GM21786 (cell line): ENCODE measurements around the gene PEX5L.

Experiments used
- ATAC-seq: cut with Tn5 transposase; IDR thresholded peaks from one replicate; pipeline ENCODE4 v1.9.1; 2021; ENCODE audit not compliant: unreplicated experiment

PEX5L gene

GRCh38 chr3:179902061-179902460 lies 134.7 kb downstream of the PEX5L start:
- no peak for ATAC-seq

GRCh38 chr3:179898024-179898423 lies 138.7 kb downstream of the PEX5L start:
- peak; percentile 93 for ATAC-seq

GRCh38 chr3:179897231-179897630 lies 139.5 kb downstream of the PEX5L start:
- ATAC-seq: no peak

GRCh38 chr3:179896507-179896906 lies 140.2 kb downstream of the PEX5L start:
- no peak for ATAC-seq

GRCh38 chr3:179895330-179895729 lies 141.4 kb downstream of the PEX5L start:
- ATAC-seq: no peak

- no peak for ATAC-seq
Observed at GRCh38 chr3:179887295-179887943, 149.3 kb downstream of the PEX5L start.

- ATAC-seq: no peak
Observed at GRCh38 chr3:179885950-179886349, 150.8 kb downstream of the PEX5L start.

- no peak for ATAC-seq
Observed at GRCh38 chr3:179884136-179884535, 152.6 kb downstream of the PEX5L start.

GRCh38 chr3:179882292-179882691 lies 154.4 kb downstream of the PEX5L start:
- peak; percentile 76 for ATAC-seq

GRCh38 chr3:179881791-179882190 lies 154.9 kb downstream of the PEX5L start:
- no peak for ATAC-seq

GRCh38 chr3:179880868-179881267 lies 155.9 kb downstream of the PEX5L start:
- no peak for ATAC-seq

GRCh38 chr3:179876440-179876839 lies 160.3 kb downstream of the PEX5L start:
- ATAC-seq: no peak

GRCh38 chr3:179872842-179873241 lies 163.9 kb downstream of the PEX5L start:
- ATAC-seq: no peak

- no peak for ATAC-seq
Observed at GRCh38 chr3:179871782-179872181, 165.0 kb downstream of the PEX5L start.

GRCh38 chr3:179868715-179869114 lies 168.0 kb downstream of the PEX5L start:
- no peak for ATAC-seq

- no peak for ATAC-seq
Observed at GRCh38 chr3:179867961-179868360, 168.8 kb downstream of the PEX5L start.

GRCh38 chr3:179865861-179866505 lies 170.8 kb downstream of the PEX5L start:
- no peak for ATAC-seq

- no peak for ATAC-seq
Observed at GRCh38 chr3:179861953-179862352, 174.8 kb downstream of the PEX5L start.

GRCh38 chr3:179861292-179861691 lies 175.4 kb downstream of the PEX5L start:
- no peak for ATAC-seq

GRCh38 chr3:179860275-179861107 lies 176.2 kb downstream of the PEX5L start:
- ATAC-seq: no peak

GRCh38 chr3:179853176-179853575 lies 183.6 kb downstream of the PEX5L start:
- ATAC-seq: peak; percentile 66
